DMS79 treated with DMSO at 0.1 percent for 48 hours (cell line): Measurements from ENCODE around the gene RPP25L.

Experiments used
- DNase-seq: peaks from one replicate; lab custom pipeline; 2025; lab: John Stamatoyannopoulos, UW

RPP25L gene

GRCh38 chr9:34611251-34611810 is 566 bp downstream of the RPP25L start:
- DNase-seq = no peak

GRCh38 chr9:34610434-34611206 is 1.3 kb downstream of the RPP25L start:
- no peak for DNase-seq

GRCh38 chr9:34607331-34607730 is 4.6 kb downstream of the RPP25L start:
- DNase-seq = no peak

- no peak for DNase-seq
These were observed 5.0 kb downstream of the RPP25L start for GRCh38 chr9:34606905-34607304.

- no peak for DNase-seq
These were observed 5.7 kb downstream of the RPP25L start for GRCh38 chr9:34606190-34606589.

GRCh38 chr9:34603610-34604231 is 8.2 kb downstream of the RPP25L start:
- peak; percentile 70 for DNase-seq

GRCh38 chr9:34601937-34602573 is 9.8 kb downstream of the RPP25L start:
- DNase-seq = no peak

GRCh38 chr9:34600908-34601307 is 11.0 kb downstream of the RPP25L start:
- no peak for DNase-seq

GRCh38 chr9:34599546-34599945 is 12.4 kb downstream of the RPP25L start:
- DNase-seq = no peak

GRCh38 chr9:34594177-34594576 is 17.7 kb downstream of the RPP25L start:
- no peak for DNase-seq

GRCh38 chr9:34592895-34593601 is 18.8 kb downstream of the RPP25L start:
- peak; percentile 17 for DNase-seq

GRCh38 chr9:34591917-34592866 is 19.7 kb downstream of the RPP25L start:
- DNase-seq = no peak

GRCh38 chr9:34591248-34591916 is 20.5 kb downstream of the RPP25L start:
- DNase-seq = peak; percentile 52

GRCh38 chr9:34590381-34591247 is 21.3 kb downstream of the RPP25L start:
- DNase-seq = no peak

GRCh38 chr9:34589636-34590380 is 22.1 kb downstream of the RPP25L start, which contains the start of gene CNTFR:
Gene CNTFR (minus strand): TSS chr9:34589724. CDS start chr9:34568981, 20,743 bp downstream.
- DNase-seq = peak; percentile 51

GRCh38 chr9:34588671-34589635 is 22.9 kb downstream of the RPP25L start:
- DNase-seq = peak; percentile 61

- DNase-seq = no peak
These were observed 24.6 kb downstream of the RPP25L start for GRCh38 chr9:34587271-34587670.
